CD14-positive monocyte (primary cell): Measurements from ENCODE around the gene EPHB6. TPM values are rescaled to one million over a fixed set of nuclear protein-coding genes. Genes with fewer than 3 reads are reported as not detected.

Experiments
- DNase-seq, 3 donors: peaks; one replicate each; pipeline ENCODE4 v3.0.0-alpha.2; 2011 to 2022
- H2AFZ ChIP-seq: 2 replicates; pipeline ENCODE4 v1.6.0; 2012; ENCODE audit warnings: mild to moderate bottlenecking, low read depth, low read length, inconsistent platforms; ENCODE audit not compliant: insufficient read depth, poor library complexity, severe bottlenecking
- H3K27ac ChIP-seq, 2 donors: 1 replicate in 1 of 2; 2 replicates in 1 of 2; pipeline ENCODE4 v1.5.1; 2012 to 2013; ENCODE audit warnings: low read length in 2 of 2, control low read depth in 1 of 2, inconsistent platforms in 1 of 2, low read depth in 1 of 2, mild to moderate bottlenecking in 1 of 2
- H3K27me3 ChIP-seq, 2 donors: one replicate each; pipeline versions ENCODE4 v1.6.0 to v1.6.1; 2011 to 2013; ENCODE audit warnings: low read length in 2 of 2; ENCODE audit not compliant: control insufficient read depth in 2 of 2, insufficient read depth in 2 of 2
- H3K36me3 ChIP-seq, 2 donors: replicated peaks in 1 of 2; 1 replicate in 1 of 2; 2 replicates in 1 of 2; pipeline versions ENCODE4 v1.5.1 to v1.6.1; 2012 to 2013; ENCODE audit warnings: low read length in 2 of 2, control low read depth in 1 of 2, inconsistent platforms in 1 of 2, mild to moderate bottlenecking in 1 of 2; ENCODE audit not compliant: insufficient read depth in 2 of 2, control insufficient read depth in 1 of 2
- H3K4me1 ChIP-seq, 2 donors: 1 replicate in 1 of 2; 2 replicates in 1 of 2; pipeline versions ENCODE4 v1.5.1 to v1.6.1; 2012 to 2013; ENCODE audit warnings: low read length in 2 of 2, control low read depth in 1 of 2, inconsistent platforms in 1 of 2, mild to moderate bottlenecking in 1 of 2, moderate library complexity in 1 of 2; ENCODE audit not compliant: insufficient read depth in 2 of 2, control insufficient read depth in 1 of 2
- H3K4me2 ChIP-seq: replicated peaks from 2 replicates; pipeline ENCODE3; 2012; ENCODE audit warnings: low read length, moderate library complexity, mild to moderate bottlenecking; ENCODE audit not compliant: poor library complexity, severe bottlenecking; ENCODE audit errors: extremely low read depth
- H3K4me3 ChIP-seq, 3 experiments: fragments of 200-600 bp in 1 of 3; sonication (generic) in 1 of 3; replicated peaks in 1 of 3; 1 replicate in 2 of 3; 2 replicates in 1 of 3; pipeline ENCODE4 v1.5.1; 2011 to 2013; ENCODE audit warnings: low read length in 3 of 3, mild to moderate bottlenecking in 3 of 3, control low read depth in 2 of 3, low read depth in 2 of 3, inconsistent platforms in 1 of 3, moderate library complexity in 1 of 3
- H3K79me2 ChIP-seq: 2 replicates; pipeline ENCODE4 v1.6.0; 2012; ENCODE audit warnings: mild to moderate bottlenecking, control low read depth, inconsistent platforms, low read length, moderate library complexity; ENCODE audit not compliant: insufficient read depth
- H3K9ac ChIP-seq: 2 replicates; pipeline ENCODE4 v1.6.0; 2017; ENCODE audit warnings: low read length, mild to moderate bottlenecking; ENCODE audit not compliant: insufficient read depth, poor library complexity, severe bottlenecking
- H3K9me3 ChIP-seq, 2 donors: replicated peaks in 1 of 2; 1 replicate in 1 of 2; 2 replicates in 1 of 2; pipeline versions ENCODE4 v1.5.1 to v1.6.1; 2012 to 2013; ENCODE audit warnings: low read length in 2 of 2, control low read depth in 1 of 2; ENCODE audit not compliant: control insufficient read depth in 1 of 2, insufficient read depth in 1 of 2
- H4K20me1 ChIP-seq: 2 replicates; pipeline ENCODE4 v1.6.0; 2012; ENCODE audit warnings: mild to moderate bottlenecking, low read length, control low read depth, moderate library complexity; ENCODE audit not compliant: insufficient read depth
- H3K27ac Mint-ChIP-seq, 7 donors: one replicate each; pipeline ENCODE4 v1.8.0; 2020; ENCODE audit warnings: mild to moderate bottlenecking in 7 of 7, mixed read lengths in 7 of 7, moderate library complexity in 6 of 7, inconsistent platforms in 2 of 7
- H3K27me3 Mint-ChIP-seq, 3 donors: one replicate each; pipeline ENCODE4 v1.8.0; 2021 to 2022; ENCODE audit warnings: low read depth in 3 of 3, mild to moderate bottlenecking in 3 of 3, mixed read lengths in 3 of 3, moderate library complexity in 3 of 3, inconsistent platforms in 1 of 3
- H3K36me3 Mint-ChIP-seq, 2 donors: one replicate each; pipeline ENCODE4 v1.8.0; 2020; ENCODE audit warnings: mixed read lengths in 2 of 2, inconsistent platforms in 1 of 2, mild to moderate bottlenecking in 1 of 2
- H3K4me1 Mint-ChIP-seq: one replicate; pipeline ENCODE4 v1.8.0; 2020; ENCODE audit warnings: mild to moderate bottlenecking, mixed read lengths
- H3K4me3 Mint-ChIP-seq, 2 donors: one replicate each; pipeline ENCODE4 v1.8.0; 2020; ENCODE audit warnings: mild to moderate bottlenecking in 2 of 2, mixed read lengths in 2 of 2, moderate library complexity in 1 of 2
- H3K9me3 Mint-ChIP-seq, 7 donors: one replicate each; pipeline ENCODE4 v1.8.0; 2020 to 2022; ENCODE audit warnings: mixed read lengths in 7 of 7, mild to moderate bottlenecking in 6 of 7, moderate library complexity in 6 of 7, inconsistent platforms in 2 of 7
- WGBS: methylation state at CpG from one replicate; pipeline ENCODE4 v1.1.5; 2013; ENCODE audit warnings: missing lambda C conversion rate; ENCODE audit not compliant: insufficient coverage; 5-methylcytosine and 5-hydroxymethylcytosine counted together
- intact Hi-C, 2 donors: fragments of 100-400 bp; cut with micrococcal nuclease; formaldehyde crosslinking; loops; one replicate each; pipeline versions ENCODE4 v1.15.0 to v1.15.1; 2023
- polyA plus RNA-seq, 3 donors: library from polyadenylated mRNA; depleted of rRNA in 1 of 3; unstranded in 2 of 3; stranded (reverse) in 1 of 3; fragments of 300-500 nt in 2 of 3; fragments of >200 nt in 1 of 3; fragmentation: Illumina TruSeq in 2 of 3; gene quantifications; 1 replicate in 2 of 3; 2 replicates in 1 of 3; pipeline ENCODE4 v1.2.3, GENCODE V29; 2012 to 2021
- TF ChIP-seq, protein P1 (sequence below): fragments of 200-600 bp; IDR thresholded peaks from one replicate; pipeline ENCODE4 v1.8.0; 2022; ENCODE audit warnings: antibody characterized with exemption, mild to moderate bottlenecking

The EPHB6 gene
- polyA plus RNA-seq, 3 donors = 7.9 to 18.2 (median 9.3) TPM

- H3K9me3 Mint-ChIP-seq = no peaks in the 10 kb centered on the region
- DNase-seq = no peak
- TF ChIP-seq, protein P1, sequence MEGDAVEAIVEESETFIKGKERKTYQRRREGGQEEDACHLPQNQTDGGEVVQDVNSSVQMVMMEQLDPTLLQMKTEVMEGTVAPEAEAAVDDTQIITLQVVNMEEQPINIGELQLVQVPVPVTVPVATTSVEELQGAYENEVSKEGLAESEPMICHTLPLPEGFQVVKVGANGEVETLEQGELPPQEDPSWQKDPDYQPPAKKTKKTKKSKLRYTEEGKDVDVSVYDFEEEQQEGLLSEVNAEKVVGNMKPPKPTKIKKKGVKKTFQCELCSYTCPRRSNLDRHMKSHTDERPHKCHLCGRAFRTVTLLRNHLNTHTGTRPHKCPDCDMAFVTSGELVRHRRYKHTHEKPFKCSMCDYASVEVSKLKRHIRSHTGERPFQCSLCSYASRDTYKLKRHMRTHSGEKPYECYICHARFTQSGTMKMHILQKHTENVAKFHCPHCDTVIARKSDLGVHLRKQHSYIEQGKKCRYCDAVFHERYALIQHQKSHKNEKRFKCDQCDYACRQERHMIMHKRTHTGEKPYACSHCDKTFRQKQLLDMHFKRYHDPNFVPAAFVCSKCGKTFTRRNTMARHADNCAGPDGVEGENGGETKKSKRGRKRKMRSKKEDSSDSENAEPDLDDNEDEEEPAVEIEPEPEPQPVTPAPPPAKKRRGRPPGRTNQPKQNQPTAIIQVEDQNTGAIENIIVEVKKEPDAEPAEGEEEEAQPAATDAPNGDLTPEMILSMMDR = no peak
- peaks cover 0 to 12% (median 4%) of the 10 kb centered on the region in 3 donors for H3K27me3 Mint-ChIP-seq
- no peaks in the 10 kb centered on the region for H3K4me1 ChIP-seq
- 88% methylated on average over 6 of the region's 7 CpGs for WGBS
- no peak overlapping the region for H3K4me3 ChIP-seq
- H3K36me3 Mint-ChIP-seq = no peaks in the 10 kb centered on the region
- no peaks in the 10 kb centered on the region for H3K79me2 ChIP-seq
- H3K4me2 ChIP-seq = no peak overlapping the region
- intact Hi-C loops = loop anchor here in 1 of 2 donors (5.0 kb wide), 1 partner anchor 185 kb away; no protein-coding TSS in a partner anchor
- peaks cover 5 to 6% of the 10 kb centered on the region in 2 donors for H3K27me3 ChIP-seq
- no peaks in the 10 kb centered on the region for H4K20me1 ChIP-seq
- no peaks in the 10 kb centered on the region for H3K4me1 Mint-ChIP-seq
- H3K36me3 ChIP-seq = no peaks in the 10 kb centered on the region
- no peaks in the 10 kb centered on the region for H3K9me3 ChIP-seq
- no peak overlapping the region for H3K9ac ChIP-seq
- H3K27ac ChIP-seq = no peak overlapping the region
- H3K4me3 Mint-ChIP-seq = no peak overlapping the region
- H2AFZ ChIP-seq = no peak overlapping the region
- no peak overlapping the region for H3K27ac Mint-ChIP-seq
Measured at GRCh38 chr7:142812437-142813215, 42.2 kb upstream of the EPHB6 start.

GRCh38 chr7:142813226-142813625, 41.6 kb upstream of the EPHB6 start:
- WGBS = no CpG with 5 or more reads among the region's 2 CpGs
- Histone ChIP-seq H3K9me3 (no peaks in the 10 kb centered on the region), H3K9ac (no peak overlapping the region), H4K20me1 (no peaks in the 10 kb centered on the region), H3K4me3 (no peak overlapping the region), H2AFZ (no peak overlapping the region), H3K4me1 (no peaks in the 10 kb centered on the region), H3K27me3 (peaks cover 3 to 6% of the 10 kb centered on the region in 2 donors), H3K27ac (no peak overlapping the region), H3K36me3 (no peaks in the 10 kb centered on the region), H3K4me2 (no peak overlapping the region), H3K79me2 (no peaks in the 10 kb centered on the region)
- TF ChIP-seq, protein P1 = no peak
- Mint-ChIP-seq H3K27ac (no peak overlapping the region), H3K9me3 (no peaks in the 10 kb centered on the region), H3K27me3 (peaks cover 0 to 9% (median 4%) of the 10 kb centered on the region in 3 donors), H3K36me3 (no peaks in the 10 kb centered on the region), H3K4me1 (no peaks in the 10 kb centered on the region), H3K4me3 (no peak overlapping the region)
- intact Hi-C loops = loop anchor here in 1 of 2 donors (5.0 kb wide), 1 partner anchor 186 kb away; no protein-coding TSS in a partner anchor
- no peak for DNase-seq
